Stimulated activated CD4-positive, alpha-beta T cell treated with anti-CD3 and anti-CD28 coated beads, Interleukin-4, amount 100 ng/mL, for 4 hours (primary cell): Measurements from ENCODE around the gene SPDYC.
A peak's percentile ranks its signal among the peaks of the same experiment; 100 is the strongest.
"Not testable (repeated sequence)": the region's sequence is repeated elsewhere in the genome, so short reads cannot be mapped to it uniquely, and the experiment has no call there.

Source experiments
- DNase-seq, 2 experiments: peaks; one replicate each; pipeline ENCODE4 v3.0.0-alpha.2; 2020

Gene SPDYC

GRCh38 chr11:65134240-65134951 is 35.6 kb upstream of the SPDYC start, which contains the start of gene SYVN1:
Gene SYVN1 (minus strand): TSS chr11:65134519. CDS start chr11:65133601, 918 bp downstream.
- DNase-seq, result peak; percentile 89 to 91

DNA sequence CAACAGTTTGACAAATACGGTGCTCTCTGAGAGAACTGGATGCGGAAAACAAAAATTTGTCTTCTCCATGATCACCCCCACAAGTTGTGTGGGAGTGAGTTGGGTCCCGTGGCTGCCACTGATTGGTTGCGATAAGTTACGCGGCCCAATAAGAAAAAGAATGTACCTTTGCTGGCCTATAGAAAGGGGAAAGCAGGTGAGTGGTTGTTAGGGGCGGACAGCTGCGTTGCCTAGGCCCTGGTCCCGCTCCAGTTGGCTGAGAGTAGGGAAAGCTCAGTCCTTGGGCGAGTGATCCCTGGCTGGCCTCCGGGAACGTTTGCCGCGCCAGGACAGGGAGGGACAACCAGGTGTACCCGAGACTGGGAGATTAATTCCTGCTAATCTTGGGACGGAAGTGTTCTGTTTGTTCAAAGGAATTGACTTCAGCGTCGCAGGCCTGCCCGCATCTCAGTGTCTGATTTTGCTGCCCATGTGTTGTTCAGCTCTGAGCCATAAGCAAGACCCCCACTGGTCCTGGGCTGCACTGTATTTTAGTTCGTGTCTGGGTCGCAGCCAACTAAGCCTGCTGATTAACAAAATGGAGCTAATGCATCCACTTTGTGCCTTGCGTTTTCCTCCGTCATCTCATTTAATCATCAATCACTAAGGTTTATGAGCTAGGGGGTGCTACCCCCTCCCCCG is 34.9 kb upstream of the SPDYC start:
- DNase-seq, result peak; percentile 64 to 85

DNA sequence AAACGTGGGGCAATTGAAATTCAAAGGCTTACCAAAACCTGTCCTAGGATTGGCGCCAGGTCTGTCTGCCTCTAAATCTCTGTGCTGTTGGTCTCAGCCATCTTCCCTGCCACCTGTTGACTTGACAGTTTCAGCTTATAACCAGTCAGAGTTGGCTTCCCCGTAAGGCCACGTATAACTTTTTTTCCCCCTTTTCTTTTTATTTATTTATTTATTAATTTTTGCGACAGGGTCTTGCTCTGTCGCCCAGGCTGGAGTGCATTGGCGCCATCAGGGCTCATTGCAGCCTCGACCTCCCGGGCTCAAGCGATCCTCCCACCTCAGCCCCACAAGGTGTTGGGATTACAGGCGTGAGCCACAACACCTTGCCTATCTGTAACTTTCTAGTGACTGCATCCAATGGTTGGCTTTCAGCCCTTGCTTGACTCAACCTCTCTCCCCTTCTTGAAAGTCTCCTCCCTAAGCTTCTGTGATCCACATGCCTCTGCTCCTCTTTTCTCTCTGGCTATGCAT is 34.3 kb upstream of the SPDYC start:
- no peak for DNase-seq

- no peak for DNase-seq
Observed at GRCh38 chr11:65136515-65137096, 33.4 kb upstream of the SPDYC start.

DNA sequence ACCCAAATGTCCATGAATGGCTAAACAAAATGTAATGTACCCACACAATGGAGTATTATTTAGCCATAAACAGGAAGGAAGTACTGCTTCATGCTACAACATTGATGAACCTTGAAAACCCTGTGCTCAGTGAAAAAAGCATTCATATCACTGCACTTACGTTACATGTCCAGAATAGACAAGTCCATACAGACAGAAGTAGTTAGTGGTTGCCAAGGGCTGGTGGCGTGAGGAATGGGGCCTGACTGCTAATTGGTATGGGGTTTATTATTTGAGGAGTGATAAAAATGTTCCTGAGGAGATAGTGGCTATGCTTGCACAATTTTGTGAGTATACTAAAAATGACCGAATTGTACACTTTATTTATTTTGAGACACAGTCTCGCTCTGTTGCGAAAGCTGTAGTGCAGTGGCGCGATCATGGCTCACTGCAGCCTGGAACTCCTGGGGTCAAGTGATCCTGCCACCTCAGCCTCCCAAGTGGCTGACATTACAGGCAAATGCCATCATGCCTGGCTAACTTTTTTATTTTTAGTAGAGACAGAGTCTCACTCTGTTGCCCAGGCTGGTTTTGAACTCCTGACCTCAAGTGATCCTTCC is 28.0 kb upstream of the SPDYC start:
- no peak for DNase-seq

- no peak for DNase-seq
Observed at GRCh38 chr11:65147352-65148075, 22.5 kb upstream of the SPDYC start.

GRCh38 chr11:65148657-65149056 is 21.4 kb upstream of the SPDYC start:
- DNase-seq, result no peak

- DNase-seq, result not testable (repeated sequence)
Observed at GRCh38 chr11:65150131-65150508, 19.9 kb upstream of the SPDYC start.

GRCh38 chr11:65150509-65151299 is 19.3 kb upstream of the SPDYC start:
- no peak for DNase-seq

- no peak for DNase-seq
Observed at GRCh38 chr11:65151331-65151899, 18.6 kb upstream of the SPDYC start.

- no peak for DNase-seq
Observed at GRCh38 chr11:65152122-65152521, 17.9 kb upstream of the SPDYC start.

GRCh38 chr11:65156256-65156655 is 13.8 kb upstream of the SPDYC start:
- no peak for DNase-seq

DNA sequence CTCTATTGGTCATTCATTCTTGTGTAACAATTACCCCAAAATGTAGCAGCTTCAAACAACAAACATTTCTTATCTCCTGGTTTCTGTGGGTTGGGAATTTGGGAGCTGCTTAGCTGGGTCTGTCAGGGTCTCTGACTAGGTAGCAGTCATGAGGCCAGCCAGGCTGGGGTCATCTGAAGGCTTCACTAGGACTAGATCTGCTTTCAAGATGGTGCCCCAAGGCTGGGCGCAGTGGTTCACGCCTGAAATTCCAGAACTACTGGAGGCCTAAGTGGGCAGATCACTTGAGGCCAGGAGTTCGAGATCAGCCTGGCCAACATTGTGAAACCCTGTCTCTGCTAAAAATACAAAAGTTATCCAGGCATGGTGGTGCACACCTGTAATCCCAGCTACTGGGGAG is 13.1 kb upstream of the SPDYC start:
- DNase-seq, result no peak

DNA sequence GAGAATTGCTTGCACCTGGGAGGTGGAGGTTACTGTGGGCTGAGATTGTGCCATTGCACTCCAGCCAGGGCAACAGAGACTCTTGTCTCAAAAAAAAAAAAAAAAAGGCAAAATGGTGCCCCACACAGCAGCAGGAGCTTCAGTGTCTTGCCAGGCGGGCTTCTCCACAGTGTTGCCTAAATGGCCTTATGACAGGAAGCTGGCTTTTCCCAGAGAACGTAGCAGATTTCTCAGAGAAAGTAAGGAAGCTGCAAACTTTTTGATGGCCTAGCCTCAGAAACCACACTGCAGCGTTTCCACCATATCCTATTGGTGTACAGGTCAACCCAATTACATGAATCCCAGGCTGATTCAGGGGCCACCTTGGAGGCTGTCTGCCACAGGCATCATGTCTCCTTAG is 12.7 kb upstream of the SPDYC start:
- DNase-seq, result no peak

GRCh38 chr11:65159012-65159411 is 11.0 kb upstream of the SPDYC start:
- DNase-seq, result no peak

DNA sequence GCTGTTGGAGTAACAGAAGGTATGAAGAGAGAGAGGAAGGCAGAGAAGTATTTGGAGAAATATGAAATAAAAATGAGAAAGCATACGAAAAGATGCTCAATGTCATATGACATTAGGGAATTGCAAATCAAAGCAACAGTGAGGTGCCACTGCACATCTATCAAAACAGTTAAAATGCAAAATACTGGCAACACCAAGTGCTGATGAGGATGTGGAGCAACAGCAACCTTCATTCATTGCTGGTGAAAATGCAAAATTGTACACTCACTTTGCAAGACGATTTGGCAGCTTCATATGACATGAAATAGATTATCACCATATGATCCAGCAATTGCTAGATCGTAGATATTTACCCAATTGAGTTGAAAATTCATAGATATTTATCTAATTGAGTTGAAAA is 9.4 kb upstream of the SPDYC start:
- no peak for DNase-seq

DNA sequence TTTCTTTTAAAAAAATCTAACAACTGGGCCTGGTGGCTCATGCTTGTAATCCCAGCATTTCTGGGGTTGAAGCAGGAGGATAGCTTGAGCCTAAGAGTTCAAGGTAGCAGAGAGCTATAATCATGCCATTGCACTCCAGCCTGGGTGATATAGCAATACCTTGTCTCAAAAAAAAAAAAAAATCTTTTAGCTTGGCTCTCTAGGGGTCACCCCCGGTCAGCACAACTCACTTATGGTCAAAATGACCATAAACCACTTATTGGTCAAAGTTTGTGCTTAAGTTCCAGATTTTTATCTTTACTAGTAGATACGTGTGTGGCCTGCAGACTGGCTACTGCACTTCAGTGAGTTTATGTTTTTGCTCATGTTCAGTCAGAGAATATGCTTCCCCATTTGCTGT is 6.3 kb upstream of the SPDYC start:
- DNase-seq, result no peak

DNA sequence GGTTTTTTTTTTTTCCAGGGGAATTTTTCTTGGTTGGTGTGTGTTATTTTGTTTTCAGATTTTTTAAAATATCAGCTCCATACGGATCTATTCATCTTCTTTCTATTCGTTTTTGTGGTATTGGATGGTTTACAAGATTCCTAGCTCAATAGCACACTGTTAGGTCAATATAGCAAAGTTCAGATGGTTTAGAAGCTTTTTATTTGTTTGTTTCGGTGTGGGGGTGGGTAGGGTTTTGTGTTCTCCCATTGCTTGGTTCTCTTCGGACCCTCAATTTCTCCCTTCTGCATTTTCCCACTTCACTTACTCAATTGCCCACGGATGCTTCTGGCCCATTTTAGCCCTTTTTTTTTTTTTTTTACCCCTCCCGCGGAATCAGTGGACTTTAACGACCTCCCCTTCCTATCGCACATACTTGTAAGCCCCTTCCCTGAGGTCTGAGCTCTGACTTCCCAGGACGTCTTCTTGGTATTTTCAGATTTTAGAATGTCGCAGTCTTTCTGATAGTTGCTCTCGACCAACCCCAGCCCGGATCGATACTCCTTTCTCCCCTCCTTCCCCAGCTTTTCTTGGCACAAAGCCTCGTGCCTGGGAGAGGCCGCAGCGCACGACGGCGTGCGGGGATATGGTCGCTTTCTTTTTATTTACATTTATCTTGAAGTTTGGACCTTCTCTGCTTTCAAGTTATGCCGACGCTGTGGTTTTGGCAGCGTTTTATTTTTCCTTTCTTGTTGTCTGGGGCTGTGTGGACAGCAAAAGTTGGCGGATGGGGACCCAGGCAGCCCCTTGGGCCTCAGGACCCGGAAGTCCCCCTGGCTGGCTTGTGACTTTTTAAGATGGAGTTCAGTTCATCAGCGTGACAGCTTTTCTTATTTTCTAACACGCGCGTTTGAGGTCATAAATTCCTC is 4.4 kb upstream of the SPDYC start:
- no peak for DNase-seq

DNA sequence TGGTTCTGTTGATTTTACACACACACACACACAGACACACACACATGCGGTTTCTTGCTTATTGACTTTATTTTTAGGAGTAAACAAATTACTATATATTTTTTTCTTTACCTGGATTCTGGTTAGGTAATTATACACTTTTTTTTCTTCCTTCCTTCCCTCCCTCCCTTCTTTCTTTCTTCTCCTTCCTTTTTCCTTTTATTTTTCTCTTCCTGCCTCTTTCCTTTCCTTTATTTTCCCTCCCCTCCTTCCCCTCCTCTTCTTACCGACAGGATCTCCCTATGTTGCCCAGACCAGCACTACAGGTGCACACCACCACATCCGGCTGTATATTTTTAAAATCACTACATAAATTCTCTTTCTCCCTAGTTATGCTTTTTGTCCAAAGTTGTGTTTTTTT is 3.1 kb upstream of the SPDYC start:
- no peak for DNase-seq

- DNase-seq, result no peak
Observed at GRCh38 chr11:65167656-65168055, 2.4 kb upstream of the SPDYC start.
